ENCODE measurements around the gene SGK2. TPM values are rescaled to one million over a fixed set of nuclear protein-coding genes. Genes with fewer than 3 reads are reported as not detected.
A peak's percentile ranks its signal among the peaks of the same experiment; 100 is the strongest.

SGK2 gene
- total and polyA plus RNA-seq, 2 of the 13 experiments (the other 11 are each of a cell fraction or from before 2014, with no cell fraction given), result 6.2 to 29.4 TPM

DNA sequence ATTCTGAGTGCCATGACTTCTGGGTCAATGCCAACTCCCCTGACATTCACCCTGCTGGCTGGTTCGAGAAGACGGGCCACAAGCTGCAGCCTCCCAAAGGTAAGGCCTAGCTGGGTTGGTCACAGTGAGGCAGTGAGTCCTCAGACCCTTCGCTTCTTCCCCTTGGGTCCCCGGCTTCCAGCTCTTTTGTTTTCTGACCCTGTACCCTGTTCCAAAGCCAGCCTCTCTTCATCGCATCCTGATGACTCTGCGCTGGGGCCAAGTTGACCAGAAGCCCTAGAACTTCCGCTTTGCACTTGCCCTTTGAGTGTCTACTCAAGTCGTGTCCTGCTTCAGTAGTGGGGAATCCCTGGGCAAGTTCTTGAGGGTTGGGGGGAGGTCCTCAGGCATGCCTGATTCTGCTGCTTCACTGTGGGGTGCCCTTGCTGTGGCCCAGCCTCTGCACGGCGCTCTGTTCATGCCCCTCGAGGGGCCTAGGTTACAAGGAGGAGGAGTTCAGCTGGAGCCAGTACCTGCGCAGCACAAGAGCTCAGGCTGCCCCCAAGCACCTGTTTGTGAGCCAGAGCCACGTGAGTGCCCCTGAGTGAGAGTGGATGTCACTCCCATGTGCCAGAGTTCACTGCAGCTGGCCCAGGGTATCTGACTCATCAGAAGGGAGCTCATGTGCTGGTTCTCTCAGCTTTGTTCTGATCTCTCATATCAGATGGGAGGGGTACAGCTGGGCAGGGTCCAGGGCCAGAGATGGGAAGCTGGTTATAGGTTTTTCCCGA is 28.3 kb upstream of the SGK2 start (continued):
- TF ChIP-seq, protein P1, sequence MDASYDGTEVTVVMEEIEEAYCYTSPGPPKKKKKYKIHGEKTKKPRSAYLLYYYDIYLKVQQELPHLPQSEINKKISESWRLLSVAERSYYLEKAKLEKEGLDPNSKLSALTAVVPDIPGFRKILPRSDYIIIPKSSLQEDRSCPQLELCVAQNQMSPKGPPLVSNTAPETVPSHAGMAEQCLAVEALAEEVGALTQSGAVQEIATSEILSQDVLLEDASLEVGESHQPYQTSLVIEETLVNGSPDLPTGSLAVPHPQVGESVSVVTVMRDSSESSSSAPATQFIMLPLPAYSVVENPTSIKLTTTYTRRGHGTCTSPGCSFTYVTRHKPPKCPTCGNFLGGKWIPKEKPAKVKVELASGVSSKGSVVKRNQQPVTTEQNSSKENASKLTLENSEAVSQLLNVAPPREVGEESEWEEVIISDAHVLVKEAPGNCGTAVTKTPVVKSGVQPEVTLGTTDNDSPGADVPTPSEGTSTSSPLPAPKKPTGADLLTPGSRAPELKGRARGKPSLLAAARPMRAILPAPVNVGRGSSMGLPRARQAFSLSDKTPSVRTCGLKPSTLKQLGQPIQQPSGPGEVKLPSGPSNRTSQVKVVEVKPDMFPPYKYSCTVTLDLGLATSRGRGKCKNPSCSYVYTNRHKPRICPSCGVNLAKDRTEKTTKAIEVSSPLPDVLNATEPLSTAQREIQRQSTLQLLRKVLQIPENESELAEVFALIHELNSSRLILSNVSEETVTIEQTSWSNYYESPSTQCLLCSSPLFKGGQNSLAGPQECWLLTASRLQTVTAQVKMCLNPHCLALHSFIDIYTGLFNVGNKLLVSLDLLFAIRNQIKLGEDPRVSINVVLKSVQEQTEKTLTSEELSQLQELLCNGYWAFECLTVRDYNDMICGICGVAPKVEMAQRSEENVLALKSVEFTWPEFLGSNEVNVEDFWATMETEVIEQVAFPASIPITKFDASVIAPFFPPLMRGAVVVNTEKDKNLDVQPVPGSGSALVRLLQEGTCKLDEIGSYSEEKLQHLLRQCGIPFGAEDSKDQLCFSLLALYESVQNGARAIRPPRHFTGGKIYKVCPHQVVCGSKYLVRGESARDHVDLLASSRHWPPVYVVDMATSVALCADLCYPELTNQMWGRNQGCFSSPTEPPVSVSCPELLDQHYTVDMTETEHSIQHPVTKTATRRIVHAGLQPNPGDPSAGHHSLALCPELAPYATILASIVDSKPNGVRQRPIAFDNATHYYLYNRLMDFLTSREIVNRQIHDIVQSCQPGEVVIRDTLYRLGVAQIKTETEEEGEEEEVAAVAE (CRISPR knock-in tag; IDR thresholded peaks at IDR 0.05; ENCODE audit: borderline replicate concordance), result peak; percentile 90; the same call in 1 of the 2 replicates
- TF ChIP-seq, protein P2, sequence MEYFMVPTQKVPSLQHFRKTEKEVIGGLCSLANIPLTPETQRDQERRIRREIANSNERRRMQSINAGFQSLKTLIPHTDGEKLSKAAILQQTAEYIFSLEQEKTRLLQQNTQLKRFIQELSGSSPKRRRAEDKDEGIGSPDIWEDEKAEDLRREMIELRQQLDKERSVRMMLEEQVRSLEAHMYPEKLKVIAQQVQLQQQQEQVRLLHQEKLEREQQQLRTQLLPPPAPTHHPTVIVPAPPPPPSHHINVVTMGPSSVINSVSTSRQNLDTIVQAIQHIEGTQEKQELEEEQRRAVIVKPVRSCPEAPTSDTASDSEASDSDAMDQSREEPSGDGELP (IDR thresholded peaks at IDR 0.05; ENCODE audit: borderline replicate concordance, low read depth), result peak; percentile 95
- TF ChIP-seq SSRP1 (CRISPR knock-in tag; IDR thresholded peaks at IDR 0.05), result 0 out of 2 replicates have a peak, but pooled peaks have one; percentile 45
- no peak for TF ChIP-seq MBD4 (IDR thresholded peaks at IDR 0.05; ENCODE audit: borderline replicate concordance, low read length)
- TF ChIP-seq KLF9 (CRISPR knock-in tag; IDR thresholded peaks at IDR 0.05; ENCODE audit: low read depth), result peak; percentile 86; the same call in 1 of the 2 replicates
- peak; percentile 91 for TF ChIP-seq ZNF605 (CRISPR knock-in tag; IDR thresholded peaks at IDR 0.05)
- TF ChIP-seq, protein P3, sequence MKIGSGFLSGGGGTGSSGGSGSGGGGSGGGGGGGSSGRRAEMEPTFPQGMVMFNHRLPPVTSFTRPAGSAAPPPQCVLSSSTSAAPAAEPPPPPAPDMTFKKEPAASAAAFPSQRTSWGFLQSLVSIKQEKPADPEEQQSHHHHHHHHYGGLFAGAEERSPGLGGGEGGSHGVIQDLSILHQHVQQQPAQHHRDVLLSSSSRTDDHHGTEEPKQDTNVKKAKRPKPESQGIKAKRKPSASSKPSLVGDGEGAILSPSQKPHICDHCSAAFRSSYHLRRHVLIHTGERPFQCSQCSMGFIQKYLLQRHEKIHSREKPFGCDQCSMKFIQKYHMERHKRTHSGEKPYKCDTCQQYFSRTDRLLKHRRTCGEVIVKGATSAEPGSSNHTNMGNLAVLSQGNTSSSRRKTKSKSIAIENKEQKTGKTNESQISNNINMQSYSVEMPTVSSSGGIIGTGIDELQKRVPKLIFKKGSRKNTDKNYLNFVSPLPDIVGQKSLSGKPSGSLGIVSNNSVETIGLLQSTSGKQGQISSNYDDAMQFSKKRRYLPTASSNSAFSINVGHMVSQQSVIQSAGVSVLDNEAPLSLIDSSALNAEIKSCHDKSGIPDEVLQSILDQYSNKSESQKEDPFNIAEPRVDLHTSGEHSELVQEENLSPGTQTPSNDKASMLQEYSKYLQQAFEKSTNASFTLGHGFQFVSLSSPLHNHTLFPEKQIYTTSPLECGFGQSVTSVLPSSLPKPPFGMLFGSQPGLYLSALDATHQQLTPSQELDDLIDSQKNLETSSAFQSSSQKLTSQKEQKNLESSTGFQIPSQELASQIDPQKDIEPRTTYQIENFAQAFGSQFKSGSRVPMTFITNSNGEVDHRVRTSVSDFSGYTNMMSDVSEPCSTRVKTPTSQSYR (CRISPR knock-in tag; IDR thresholded peaks at IDR 0.05; ENCODE audit: borderline replicate concordance), result peak; percentile 82
- peak; percentile 23; the same call in 1 of the 2 replicates for TF ChIP-seq ZFP90 (CRISPR knock-in tag; IDR thresholded peaks at IDR 0.05; ENCODE audit: borderline replicate concordance)
- TF ChIP-seq, protein P4, sequence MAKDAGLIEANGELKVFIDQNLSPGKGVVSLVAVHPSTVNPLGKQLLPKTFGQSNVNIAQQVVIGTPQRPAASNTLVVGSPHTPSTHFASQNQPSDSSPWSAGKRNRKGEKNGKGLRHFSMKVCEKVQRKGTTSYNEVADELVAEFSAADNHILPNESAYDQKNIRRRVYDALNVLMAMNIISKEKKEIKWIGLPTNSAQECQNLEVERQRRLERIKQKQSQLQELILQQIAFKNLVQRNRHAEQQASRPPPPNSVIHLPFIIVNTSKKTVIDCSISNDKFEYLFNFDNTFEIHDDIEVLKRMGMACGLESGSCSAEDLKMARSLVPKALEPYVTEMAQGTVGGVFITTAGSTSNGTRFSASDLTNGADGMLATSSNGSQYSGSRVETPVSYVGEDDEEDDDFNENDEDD (CRISPR knock-in tag; IDR thresholded peaks at IDR 0.05; ENCODE audit: borderline replicate concordance), result peak; percentile 94
- TF ChIP-seq HDAC2 (CRISPR knock-in tag; IDR thresholded peaks at IDR 0.05), result peak; percentile 94
- no peak; the same call in 1 of the 2 replicates for TF ChIP-seq ZNF629 (CRISPR knock-in tag; conservative IDR thresholded peaks at IDR 0.05)
- TF ChIP-seq, protein P5, sequence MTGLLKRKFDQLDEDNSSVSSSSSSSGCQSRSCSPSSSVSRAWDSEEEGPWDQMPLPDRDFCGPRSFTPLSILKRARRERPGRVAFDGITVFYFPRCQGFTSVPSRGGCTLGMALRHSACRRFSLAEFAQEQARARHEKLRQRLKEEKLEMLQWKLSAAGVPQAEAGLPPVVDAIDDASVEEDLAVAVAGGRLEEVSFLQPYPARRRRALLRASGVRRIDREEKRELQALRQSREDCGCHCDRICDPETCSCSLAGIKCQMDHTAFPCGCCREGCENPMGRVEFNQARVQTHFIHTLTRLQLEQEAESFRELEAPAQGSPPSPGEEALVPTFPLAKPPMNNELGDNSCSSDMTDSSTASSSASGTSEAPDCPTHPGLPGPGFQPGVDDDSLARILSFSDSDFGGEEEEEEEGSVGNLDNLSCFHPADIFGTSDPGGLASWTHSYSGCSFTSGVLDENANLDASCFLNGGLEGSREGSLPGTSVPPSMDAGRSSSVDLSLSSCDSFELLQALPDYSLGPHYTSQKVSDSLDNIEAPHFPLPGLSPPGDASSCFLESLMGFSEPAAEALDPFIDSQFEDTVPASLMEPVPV (CRISPR knock-in tag; IDR thresholded peaks at IDR 0.05), result peak; percentile 95
- TF ChIP-seq, protein P6, sequence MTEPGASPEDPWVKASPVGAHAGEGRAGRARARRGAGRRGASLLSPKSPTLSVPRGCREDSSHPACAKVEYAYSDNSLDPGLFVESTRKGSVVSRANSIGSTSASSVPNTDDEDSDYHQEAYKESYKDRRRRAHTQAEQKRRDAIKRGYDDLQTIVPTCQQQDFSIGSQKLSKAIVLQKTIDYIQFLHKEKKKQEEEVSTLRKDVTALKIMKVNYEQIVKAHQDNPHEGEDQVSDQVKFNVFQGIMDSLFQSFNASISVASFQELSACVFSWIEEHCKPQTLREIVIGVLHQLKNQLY (CRISPR knock-in tag; IDR thresholded peaks at IDR 0.05), result peak; percentile 91
- TF ChIP-seq BRCA1 (CRISPR knock-in tag; IDR thresholded peaks at IDR 0.05), result peak; percentile 63; the same call in 1 of the 2 replicates
- TF ChIP-seq TSC22D2 (CRISPR knock-in tag; IDR thresholded peaks at IDR 0.05; ENCODE audit: borderline replicate concordance), result 0 out of 2 replicates have a peak, but pooled peaks have one; percentile 46
- peak; percentile 95; the same call in 1 of the 2 replicates for TF ChIP-seq ZNF292 (CRISPR knock-in tag; IDR thresholded peaks at IDR 0.05; ENCODE audit: borderline replicate concordance, low read depth)

All from HepG2 (cell line).